RWPE2 (cell line): Measurements from ENCODE around the gene CHPF.
A peak's percentile ranks its signal among the peaks of the same experiment; 100 is the strongest.

Experiments used
- ATAC-seq: fragments of 200-7000 bp; cut with Tn5 transposase; 3 replicates; pipeline ENCODE4 v1.9.1; 2021; ENCODE audit warnings: low read depth
- DNase-seq: peaks from one replicate; pipeline ENCODE4 v3.0.0-alpha.2; 2020; ENCODE audit warnings: low spot score
- H3K27ac ChIP-seq: fragments of 450-650 bp; 2 replicates; pipeline ENCODE4 v1.5.1; 2017; ENCODE audit warnings: mild to moderate bottlenecking; ENCODE audit not compliant: poor library complexity, severe bottlenecking
- H3K27me3 ChIP-seq: fragments of 250-450 bp; sonication (Bioruptor Pico); 2 replicates; pipeline ENCODE4 v1.5.1; 2021; ENCODE audit warnings: mild to moderate bottlenecking, moderate library complexity; ENCODE audit not compliant: insufficient read depth, poor library complexity, severe bottlenecking
- H3K36me3 ChIP-seq: fragments of 250-450 bp; sonication (Bioruptor Pico); 2 replicates; pipeline ENCODE4 v1.5.1; 2020; ENCODE audit warnings: low read depth, mild to moderate bottlenecking, moderate library complexity
- H3K4me1 ChIP-seq: fragments of 250-450 bp; sonication (Bioruptor Pico); 2 replicates; pipeline ENCODE4 v1.5.1; 2021; ENCODE audit warnings: mild to moderate bottlenecking, moderate library complexity; ENCODE audit not compliant: insufficient read depth, poor library complexity, severe bottlenecking
- H3K4me3 ChIP-seq: fragments of 250-450 bp; sonication (Bioruptor Pico); 2 replicates; pipeline ENCODE4 v1.5.1; 2021; ENCODE audit warnings: mild to moderate bottlenecking, moderate library complexity; ENCODE audit not compliant: severe bottlenecking
- H3K9me3 ChIP-seq: fragments of 250-450 bp; sonication (Bioruptor Pico); 2 replicates; pipeline ENCODE4 v1.5.1; 2021; ENCODE audit warnings: mild to moderate bottlenecking, moderate library complexity; ENCODE audit not compliant: severe bottlenecking
- CTCF ChIP-seq: fragments of 450-650 bp; IDR thresholded peaks from one replicate; pipeline ENCODE4 v1.5.1; 2017; ENCODE audit warnings: mild to moderate bottlenecking, moderate library complexity; ENCODE audit not compliant: poor library complexity, severe bottlenecking

Gene CHPF

GRCh38 chr2:219559156-219559915, 15.7 kb upstream of the CHPF start:
- Histone ChIP-seq H3K27ac (no peak overlapping the region), H3K4me1 (no peaks in the 10 kb centered on the region), H3K27me3 (no peaks in the 10 kb centered on the region), H3K36me3 (no peaks in the 10 kb centered on the region), H3K4me3 (no peak overlapping the region), H3K9me3 (no peaks in the 10 kb centered on the region)
- ATAC-seq, result no peak
- TF ChIP-seq CTCF, result no peak
- peak; percentile 37 for DNase-seq

GRCh38 chr2:219557791-219558785, 14.5 kb upstream of the CHPF start:
- Histone ChIP-seq H3K4me3 (no peak overlapping the region), H3K9me3 (no peaks in the 10 kb centered on the region), H3K36me3 (no peaks in the 10 kb centered on the region), H3K27ac (no peak overlapping the region), H3K4me1 (no peaks in the 10 kb centered on the region), H3K27me3 (no peaks in the 10 kb centered on the region)
- ATAC-seq, result no peak
- no peak for TF ChIP-seq CTCF
- peak; percentile 44 for DNase-seq

- Histone ChIP-seq H3K4me1 (no peaks in the 10 kb centered on the region), H3K36me3 (no peaks in the 10 kb centered on the region), H3K9me3 (no peaks in the 10 kb centered on the region), H3K27ac (no peak overlapping the region), H3K4me3 (no peak overlapping the region), H3K27me3 (no peaks in the 10 kb centered on the region)
- DNase-seq (no peak), ATAC-seq (no peak)
- TF ChIP-seq CTCF, result no peak
These were observed 13.7 kb upstream of the CHPF start for GRCh38 chr2:219557320-219557719.

- Histone ChIP-seq H3K9me3 (no peaks in the 10 kb centered on the region), H3K4me3 (no peak overlapping the region), H3K36me3 (no peaks in the 10 kb centered on the region), H3K4me1 (no peaks in the 10 kb centered on the region), H3K27ac (no peak overlapping the region), H3K27me3 (no peaks in the 10 kb centered on the region)
- no peak for ATAC-seq
- DNase-seq, result no peak
- TF ChIP-seq CTCF, result no peak
These were observed 12.8 kb upstream of the CHPF start for GRCh38 chr2:219556413-219556812.
